Liver (tissue), 9 donors: Measurements from ENCODE around the gene UBE2R2. TPM values are rescaled to one million over a fixed set of nuclear protein-coding genes. Genes with fewer than 3 reads are reported as not detected.

ENCODE experiments used
- DNase-seq: peaks from one replicate; pipeline ENCODE4 v3.0.0-alpha.2; 2017; ENCODE audit warnings: low spot score
- H3K27ac ChIP-seq, 2 donors: one replicate each; pipeline ENCODE4 v1.7.0; 2013; ENCODE audit warnings: inconsistent platforms in 2 of 2, low read length in 2 of 2, control low read depth in 1 of 2, low read depth in 1 of 2, mild to moderate bottlenecking in 1 of 2
- H3K27me3 ChIP-seq, 4 donors: one replicate each; pipeline versions ENCODE4 v1.6.1 to v1.7.0; 2013; ENCODE audit warnings: low read length in 3 of 4, inconsistent platforms in 1 of 4, mild to moderate bottlenecking in 1 of 4, moderate library complexity in 1 of 4; ENCODE audit not compliant: control insufficient read depth in 4 of 4, insufficient read depth in 4 of 4
- H3K36me3 ChIP-seq, 4 donors: one replicate each; pipeline versions ENCODE4 v1.6.1 to v1.7.0; 2013; ENCODE audit warnings: low read length in 3 of 4, mild to moderate bottlenecking in 3 of 4, low read depth in 1 of 4, moderate library complexity in 1 of 4; ENCODE audit not compliant: control insufficient read depth in 4 of 4, insufficient read depth in 3 of 4
- H3K4me1 ChIP-seq, 4 donors: one replicate each; pipeline versions ENCODE4 v1.6.1 to v1.7.0; 2013; ENCODE audit warnings: low read length in 3 of 4, mild to moderate bottlenecking in 3 of 4, moderate library complexity in 1 of 4; ENCODE audit not compliant: control insufficient read depth in 4 of 4, insufficient read depth in 4 of 4
- H3K4me3 ChIP-seq, 3 donors: one replicate each; pipeline versions ENCODE4 v1.6.1 to v1.7.0; 2013; ENCODE audit warnings: low read length in 3 of 3, control low read depth in 1 of 3, low read depth in 1 of 3, mild to moderate bottlenecking in 1 of 3
- H3K9ac ChIP-seq, 2 donors: one replicate each; pipeline ENCODE4 v1.7.0; 2013; ENCODE audit warnings: low read length in 2 of 2, mild to moderate bottlenecking in 2 of 2, moderate library complexity in 2 of 2, control low read depth in 1 of 2, low read depth in 1 of 2
- H3K9me3 ChIP-seq, 4 donors: one replicate each; pipeline versions ENCODE4 v1.6.1 to v1.7.0; 2013; ENCODE audit warnings: low read length in 3 of 4; ENCODE audit not compliant: control insufficient read depth in 4 of 4
- EGR1 ChIP-seq, 2 donors: IDR thresholded peaks; 2 replicates each; pipeline ENCODE4 v1.6.1; 2016 to 2018; ENCODE audit warnings: antibody characterized with exemption in 2 of 2, low read depth in 2 of 2
- FOXA1 ChIP-seq: IDR thresholded peaks from 2 replicates; pipeline ENCODE4 v1.6.1; 2016; ENCODE audit warnings: antibody characterized with exemption
- HNF4A ChIP-seq, 2 donors: conservative IDR thresholded peaks; 2 replicates each; pipeline ENCODE4 v1.6.1; 2016; ENCODE audit warnings: antibody characterized with exemption in 2 of 2, mild to moderate bottlenecking in 2 of 2
- JUND ChIP-seq, 2 donors: IDR thresholded peaks; 2 replicates each; pipeline ENCODE4 v1.6.1; 2016; ENCODE audit warnings: antibody characterized with exemption in 2 of 2
- NR2F2 ChIP-seq: IDR thresholded peaks from 2 replicates; pipeline ENCODE4 v1.6.1; 2016; ENCODE audit warnings: antibody characterized with exemption
- RAD21 ChIP-seq, 2 donors: IDR thresholded peaks; 2 replicates each; pipeline ENCODE4 v1.6.1; 2016; ENCODE audit warnings: antibody characterized with exemption in 2 of 2, mild to moderate bottlenecking in 2 of 2
- WGBS: extraction: QIAGEN DNeasy Blood & Tissue Kit; methylation state at CpG from one replicate; pipeline ENCODE4 v1.1.7; 2013; 5-methylcytosine and 5-hydroxymethylcytosine counted together
- polyA plus RNA-seq, 2 donors: library from polyadenylated mRNA; stranded (reverse) in 1 of 2; unstranded in 1 of 2; fragments of 200-250 nt in 1 of 2; fragments of >200 nt in 1 of 2; fragmentation: Nextera tagmentation in 1 of 2; extraction: Ambion mirVana in 1 of 2; gene quantifications; one replicate each; pipeline versions ENCODE4 v1.2.1 to v1.2.3, GENCODE V29; 2013 to 2015
- total RNA-seq, 2 donors: library from RNA; depleted of rRNA; stranded (reverse); fragments of >200 nt; gene quantifications; one replicate each; pipeline ENCODE4 v1.2.3, GENCODE V29; 2014
- TF ChIP-seq, protein P1 (sequence below): IDR thresholded peaks from 2 replicates; pipeline ENCODE4 v1.6.1; 2016; ENCODE audit warnings: antibody characterized with exemption
- TF ChIP-seq, protein P2 (sequence below): IDR thresholded peaks from 2 replicates; pipeline ENCODE4 v1.6.1; 2016; ENCODE audit warnings: antibody characterized with exemption, mild to moderate bottlenecking
- TF ChIP-seq, protein P3 (sequence below): fragments of 150-350 bp; IDR thresholded peaks from 2 replicates; pipeline ENCODE4 v1.5.1; 2017; ENCODE audit warnings: improper control_type of control experiment, low read depth, low read length; ENCODE audit not compliant: missing input control
- TF ChIP-seq, protein P4 (sequence below): IDR thresholded peaks from 2 replicates; pipeline ENCODE4 v1.6.1; 2016; ENCODE audit warnings: antibody characterized with exemption
- TF ChIP-seq, protein P5 (sequence below): IDR thresholded peaks from 2 replicates; pipeline ENCODE4 v1.6.1; 2016; ENCODE audit warnings: antibody characterized with exemption
- donor health status: healthy.
- donor health status: healthy.
- donor health status: healthy.
- donor health status: healthy.
- donor health status: healthy.

UBE2R2 gene
- total and polyA plus RNA-seq, 4 donors: 10.8 to 15.0 (median 14.2) TPM

DNA sequence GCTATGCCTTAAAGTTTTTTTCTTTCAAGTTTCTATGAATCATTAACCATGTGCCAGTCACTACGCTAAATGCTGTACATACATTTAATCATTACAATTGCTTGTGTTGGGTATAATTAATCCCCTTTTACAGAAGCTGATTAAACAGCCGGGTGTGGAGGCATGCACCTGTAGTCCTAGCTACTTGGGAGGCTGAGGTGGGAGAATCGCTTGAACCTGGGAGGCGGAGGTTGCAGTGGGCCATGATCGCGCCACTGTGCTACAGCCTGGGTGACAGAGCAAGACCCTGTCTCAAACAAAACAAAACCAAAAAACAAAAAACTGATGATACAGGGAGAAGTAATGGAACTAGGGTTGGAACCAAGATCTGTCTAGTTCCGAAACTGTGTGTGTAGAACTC, 1.2 kb upstream of the UBE2R2 start:
- Histone ChIP-seq H3K9ac (peak overlapping the region in 1 of 2 donors; percentile 50), H3K27ac (peak overlapping the region; percentile 94 to 98)

DNA sequence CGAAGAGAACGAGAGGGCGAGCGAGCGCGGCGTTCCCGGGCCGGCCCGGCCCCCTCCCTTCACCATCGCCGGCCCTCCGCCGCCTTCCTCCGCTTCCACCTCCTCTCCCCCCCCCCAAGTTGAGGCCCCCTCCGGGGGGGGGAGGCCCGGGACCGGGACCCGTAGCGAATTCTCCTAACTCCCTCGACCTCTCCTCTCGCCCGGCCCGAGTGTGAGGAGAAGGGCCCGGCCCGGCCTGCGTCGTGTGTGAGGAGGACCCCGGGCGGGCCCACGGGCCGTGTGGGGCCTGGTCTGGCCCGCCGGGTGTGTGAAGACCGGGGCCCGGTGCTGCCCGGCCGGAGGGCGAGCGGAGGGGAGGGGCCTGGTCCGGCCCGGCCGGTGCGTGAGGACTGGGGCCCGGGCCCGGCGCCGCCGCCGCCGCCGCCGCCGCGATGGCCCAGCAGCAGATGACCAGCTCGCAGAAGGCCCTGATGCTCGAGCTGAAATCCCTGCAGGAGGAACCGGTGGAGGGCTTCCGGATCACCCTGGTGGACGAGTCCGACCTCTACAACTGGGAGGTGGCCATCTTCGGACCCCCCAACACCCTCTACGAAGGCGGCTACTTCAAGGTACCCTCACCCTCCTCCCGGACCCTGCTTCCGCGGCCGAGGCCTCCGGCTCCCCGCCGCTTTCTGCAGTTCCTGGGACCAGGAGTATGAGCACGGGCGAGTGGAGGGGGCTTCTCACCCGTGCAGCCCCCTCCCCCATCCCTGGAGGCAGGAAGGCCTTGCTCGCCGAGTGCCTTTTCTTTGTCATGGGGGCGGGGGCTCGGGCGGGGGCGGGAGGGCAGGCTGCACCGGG, 587 bp downstream of the UBE2R2 start:
- Histone ChIP-seq H3K4me1 (peaks cover 5 to 42% (median 15%) of the 10 kb centered on the region in 4 donors), H3K27ac (peak overlapping the region; percentile 94 to 98), H3K9ac (peak overlapping the region; percentile 66 to 82), H3K9me3 (no peaks in the 10 kb centered on the region), H3K36me3 (no peaks in the 10 kb centered on the region), H3K27me3 (no peaks in the 10 kb centered on the region), H3K4me3 (peak overlapping the region; percentile 94 to 97 (median 97))
- TF ChIP-seq FOXA1: no peak
- TF ChIP-seq, protein P1, sequence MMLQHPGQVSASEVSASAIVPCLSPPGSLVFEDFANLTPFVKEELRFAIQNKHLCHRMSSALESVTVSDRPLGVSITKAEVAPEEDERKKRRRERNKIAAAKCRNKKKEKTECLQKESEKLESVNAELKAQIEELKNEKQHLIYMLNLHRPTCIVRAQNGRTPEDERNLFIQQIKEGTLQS: no peak
- TF ChIP-seq, protein P2, sequence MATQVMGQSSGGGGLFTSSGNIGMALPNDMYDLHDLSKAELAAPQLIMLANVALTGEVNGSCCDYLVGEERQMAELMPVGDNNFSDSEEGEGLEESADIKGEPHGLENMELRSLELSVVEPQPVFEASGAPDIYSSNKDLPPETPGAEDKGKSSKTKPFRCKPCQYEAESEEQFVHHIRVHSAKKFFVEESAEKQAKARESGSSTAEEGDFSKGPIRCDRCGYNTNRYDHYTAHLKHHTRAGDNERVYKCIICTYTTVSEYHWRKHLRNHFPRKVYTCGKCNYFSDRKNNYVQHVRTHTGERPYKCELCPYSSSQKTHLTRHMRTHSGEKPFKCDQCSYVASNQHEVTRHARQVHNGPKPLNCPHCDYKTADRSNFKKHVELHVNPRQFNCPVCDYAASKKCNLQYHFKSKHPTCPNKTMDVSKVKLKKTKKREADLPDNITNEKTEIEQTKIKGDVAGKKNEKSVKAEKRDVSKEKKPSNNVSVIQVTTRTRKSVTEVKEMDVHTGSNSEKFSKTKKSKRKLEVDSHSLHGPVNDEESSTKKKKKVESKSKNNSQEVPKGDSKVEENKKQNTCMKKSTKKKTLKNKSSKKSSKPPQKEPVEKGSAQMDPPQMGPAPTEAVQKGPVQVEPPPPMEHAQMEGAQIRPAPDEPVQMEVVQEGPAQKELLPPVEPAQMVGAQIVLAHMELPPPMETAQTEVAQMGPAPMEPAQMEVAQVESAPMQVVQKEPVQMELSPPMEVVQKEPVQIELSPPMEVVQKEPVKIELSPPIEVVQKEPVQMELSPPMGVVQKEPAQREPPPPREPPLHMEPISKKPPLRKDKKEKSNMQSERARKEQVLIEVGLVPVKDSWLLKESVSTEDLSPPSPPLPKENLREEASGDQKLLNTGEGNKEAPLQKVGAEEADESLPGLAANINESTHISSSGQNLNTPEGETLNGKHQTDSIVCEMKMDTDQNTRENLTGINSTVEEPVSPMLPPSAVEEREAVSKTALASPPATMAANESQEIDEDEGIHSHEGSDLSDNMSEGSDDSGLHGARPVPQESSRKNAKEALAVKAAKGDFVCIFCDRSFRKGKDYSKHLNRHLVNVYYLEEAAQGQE: no peak
- TF ChIP-seq, protein P3, sequence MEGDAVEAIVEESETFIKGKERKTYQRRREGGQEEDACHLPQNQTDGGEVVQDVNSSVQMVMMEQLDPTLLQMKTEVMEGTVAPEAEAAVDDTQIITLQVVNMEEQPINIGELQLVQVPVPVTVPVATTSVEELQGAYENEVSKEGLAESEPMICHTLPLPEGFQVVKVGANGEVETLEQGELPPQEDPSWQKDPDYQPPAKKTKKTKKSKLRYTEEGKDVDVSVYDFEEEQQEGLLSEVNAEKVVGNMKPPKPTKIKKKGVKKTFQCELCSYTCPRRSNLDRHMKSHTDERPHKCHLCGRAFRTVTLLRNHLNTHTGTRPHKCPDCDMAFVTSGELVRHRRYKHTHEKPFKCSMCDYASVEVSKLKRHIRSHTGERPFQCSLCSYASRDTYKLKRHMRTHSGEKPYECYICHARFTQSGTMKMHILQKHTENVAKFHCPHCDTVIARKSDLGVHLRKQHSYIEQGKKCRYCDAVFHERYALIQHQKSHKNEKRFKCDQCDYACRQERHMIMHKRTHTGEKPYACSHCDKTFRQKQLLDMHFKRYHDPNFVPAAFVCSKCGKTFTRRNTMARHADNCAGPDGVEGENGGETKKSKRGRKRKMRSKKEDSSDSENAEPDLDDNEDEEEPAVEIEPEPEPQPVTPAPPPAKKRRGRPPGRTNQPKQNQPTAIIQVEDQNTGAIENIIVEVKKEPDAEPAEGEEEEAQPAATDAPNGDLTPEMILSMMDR: peak; percentile 22
- WGBS: under 1% methylated on average over 81 of the region's 81 CpGs
- peak; percentile 70 for DNase-seq

More for the DNA sequence above, 1.2 kb upstream of the UBE2R2 start:
- Histone ChIP-seq H3K27me3 (no peaks in the 10 kb centered on the region), H3K4me1 (peaks cover 5 to 41% (median 15%) of the 10 kb centered on the region in 4 donors), H3K9me3 (no peaks in the 10 kb centered on the region), H3K4me3 (no peak overlapping the region), H3K36me3 (no peaks in the 10 kb centered on the region)
- DNase-seq: no peak
- 93% methylated on average over 7 of the region's 7 CpGs for WGBS
- TF ChIP-seq, protein P3: no peak
- no peak for TF ChIP-seq NR2F2
- TF ChIP-seq RAD21 (IDR thresholded peaks at IDR 0.05): no peak
- TF ChIP-seq EGR1 (IDR thresholded peaks at IDR 0.05; ENCODE audit: low read depth in 2 of 2): no peak
- TF ChIP-seq, protein P4, sequence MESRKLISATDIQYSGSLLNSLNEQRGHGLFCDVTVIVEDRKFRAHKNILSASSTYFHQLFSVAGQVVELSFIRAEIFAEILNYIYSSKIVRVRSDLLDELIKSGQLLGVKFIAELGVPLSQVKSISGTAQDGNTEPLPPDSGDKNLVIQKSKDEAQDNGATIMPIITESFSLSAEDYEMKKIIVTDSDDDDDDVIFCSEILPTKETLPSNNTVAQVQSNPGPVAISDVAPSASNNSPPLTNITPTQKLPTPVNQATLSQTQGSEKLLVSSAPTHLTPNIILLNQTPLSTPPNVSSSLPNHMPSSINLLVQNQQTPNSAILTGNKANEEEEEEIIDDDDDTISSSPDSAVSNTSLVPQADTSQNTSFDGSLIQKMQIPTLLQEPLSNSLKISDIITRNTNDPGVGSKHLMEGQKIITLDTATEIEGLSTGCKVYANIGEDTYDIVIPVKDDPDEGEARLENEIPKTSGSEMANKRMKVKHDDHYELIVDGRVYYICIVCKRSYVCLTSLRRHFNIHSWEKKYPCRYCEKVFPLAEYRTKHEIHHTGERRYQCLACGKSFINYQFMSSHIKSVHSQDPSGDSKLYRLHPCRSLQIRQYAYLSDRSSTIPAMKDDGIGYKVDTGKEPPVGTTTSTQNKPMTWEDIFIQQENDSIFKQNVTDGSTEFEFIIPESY: no peak
- no peak for TF ChIP-seq HNF4A (conservative IDR thresholded peaks at IDR 0.05)
- no peak for TF ChIP-seq JUND (IDR thresholded peaks at IDR 0.05)
- TF ChIP-seq, protein P5, sequence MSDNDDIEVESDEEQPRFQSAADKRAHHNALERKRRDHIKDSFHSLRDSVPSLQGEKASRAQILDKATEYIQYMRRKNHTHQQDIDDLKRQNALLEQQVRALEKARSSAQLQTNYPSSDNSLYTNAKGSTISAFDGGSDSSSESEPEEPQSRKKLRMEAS: no peak
